Activated T-cell treated with anti-CD3 and anti-CD28 coated beads for 48 hours (primary cell): ENCODE measurements around the gene ZNF587.
"Not testable (repeated sequence)": the region's sequence is repeated elsewhere in the genome, so short reads cannot be mapped to it uniquely, and the experiment has no call there.

Source experiments
- DNase-seq: peaks from one replicate; pipeline ENCODE4 v3.0.0-alpha.2; 2020; ENCODE audit warnings: low read depth

The ZNF587 gene

GRCh38 chr19:57887195-57887941 lies 37.7 kb downstream of the ZNF587 start:
- DNase-seq, result no peak

DNA sequence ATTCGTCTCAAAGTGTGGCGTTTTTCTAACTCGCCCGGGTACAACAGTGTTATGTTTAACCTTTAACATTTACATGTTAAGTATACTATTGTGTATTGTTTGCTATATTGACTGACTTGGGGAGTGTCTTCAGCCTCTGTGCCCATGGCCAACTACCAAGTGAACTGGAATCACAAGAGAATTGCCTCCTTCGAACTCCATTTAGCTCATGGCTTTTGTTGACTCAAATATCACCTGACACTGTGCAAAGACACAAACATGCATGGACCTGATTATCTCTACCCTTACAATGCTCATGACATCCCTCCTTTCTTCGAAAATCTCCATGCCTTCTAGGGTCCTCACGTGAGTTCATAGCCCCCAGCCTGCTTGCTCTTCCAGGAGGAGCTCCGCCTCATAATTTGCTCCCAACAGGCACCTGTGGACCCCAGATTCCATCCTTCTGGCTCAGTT lies 38.5 kb downstream of the ZNF587 start:
- DNase-seq, result no peak

- peak; percentile 76 for DNase-seq
Measured at GRCh38 chr19:57888560-57889231, 39.0 kb downstream of the ZNF587 start, which contains the start of gene ZNF814. ZNF814 (minus strand) TSS chr19:57889037; CDS start chr19:57888802, 235 bp downstream.

- DNase-seq, result not testable (repeated sequence)
Measured at GRCh38 chr19:57890706-57891105, 41.0 kb downstream of the ZNF587 start.

- DNase-seq, result no peak
Measured at GRCh38 chr19:57900311-57900710, 50.7 kb downstream of the ZNF587 start.

GRCh38 chr19:57903618-57904184 lies 54.0 kb downstream of the ZNF587 start:
- no peak for DNase-seq

- no peak for DNase-seq
Measured at GRCh38 chr19:57905258-57905657, 55.6 kb downstream of the ZNF587 start.

GRCh38 chr19:57907394-57907793 lies 57.7 kb downstream of the ZNF587 start:
- no peak for DNase-seq

GRCh38 chr19:57914531-57914930 lies 64.9 kb downstream of the ZNF587 start:
- no peak for DNase-seq
